Measurements from ENCODE around the gene CEACAM19.

DNA sequence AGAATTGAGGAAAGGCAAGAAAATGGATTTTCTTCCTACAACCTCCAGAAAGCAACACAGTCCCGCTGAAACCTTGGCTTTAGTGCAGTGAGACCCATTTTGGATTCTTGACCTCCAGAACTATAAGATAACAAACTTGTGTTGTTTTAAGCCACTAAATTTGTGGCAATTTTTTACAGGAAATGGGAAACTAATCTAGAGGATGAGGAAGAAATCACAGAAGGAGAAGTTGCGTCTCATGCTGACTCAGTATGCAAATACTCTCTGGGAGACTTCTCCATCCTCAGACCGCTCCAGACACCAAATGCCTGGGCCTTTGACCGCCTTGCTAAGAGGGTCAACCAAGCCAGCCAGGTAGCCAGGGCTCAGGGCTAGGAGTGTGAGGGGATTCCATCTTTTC, 14.6 kb downstream of the CEACAM19 start:
- TF ChIP-seq, protein P1, sequence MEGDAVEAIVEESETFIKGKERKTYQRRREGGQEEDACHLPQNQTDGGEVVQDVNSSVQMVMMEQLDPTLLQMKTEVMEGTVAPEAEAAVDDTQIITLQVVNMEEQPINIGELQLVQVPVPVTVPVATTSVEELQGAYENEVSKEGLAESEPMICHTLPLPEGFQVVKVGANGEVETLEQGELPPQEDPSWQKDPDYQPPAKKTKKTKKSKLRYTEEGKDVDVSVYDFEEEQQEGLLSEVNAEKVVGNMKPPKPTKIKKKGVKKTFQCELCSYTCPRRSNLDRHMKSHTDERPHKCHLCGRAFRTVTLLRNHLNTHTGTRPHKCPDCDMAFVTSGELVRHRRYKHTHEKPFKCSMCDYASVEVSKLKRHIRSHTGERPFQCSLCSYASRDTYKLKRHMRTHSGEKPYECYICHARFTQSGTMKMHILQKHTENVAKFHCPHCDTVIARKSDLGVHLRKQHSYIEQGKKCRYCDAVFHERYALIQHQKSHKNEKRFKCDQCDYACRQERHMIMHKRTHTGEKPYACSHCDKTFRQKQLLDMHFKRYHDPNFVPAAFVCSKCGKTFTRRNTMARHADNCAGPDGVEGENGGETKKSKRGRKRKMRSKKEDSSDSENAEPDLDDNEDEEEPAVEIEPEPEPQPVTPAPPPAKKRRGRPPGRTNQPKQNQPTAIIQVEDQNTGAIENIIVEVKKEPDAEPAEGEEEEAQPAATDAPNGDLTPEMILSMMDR (conservative IDR thresholded peaks at IDR 0.05; ENCODE audit: low read length), result no peak
- no peak for TF ChIP-seq EZH2phosphoT487 (IDR thresholded peaks at IDR 0.05; ENCODE audit: borderline replicate concordance, low read depth, low read length)
